HEK293 (cell line): ENCODE results near the gene PIK3CD.

Experiments used
- PRDM10 ChIP-seq: fragments of 450-650 bp; formaldehyde crosslinking; IDR thresholded peaks from 2 replicates; pipeline ENCODE4 v1.5.1; 2016; ENCODE audit warnings: missing biosample characterization, missing genetic modification characterization
- YY1 ChIP-seq: fragments of 450-650 bp; formaldehyde crosslinking; IDR thresholded peaks from 2 replicates; pipeline ENCODE4 v1.5.1; 2018; ENCODE audit warnings: missing biosample characterization, missing genetic modification characterization
- ZBTB21 ChIP-seq: fragments of 450-650 bp; formaldehyde crosslinking; IDR thresholded peaks from 2 replicates; pipeline ENCODE4 v1.5.1; 2017; ENCODE audit warnings: missing biosample characterization, missing genetic modification characterization
- ZNF24 ChIP-seq: fragments of 450-650 bp; formaldehyde crosslinking; IDR thresholded peaks from 2 replicates; pipeline ENCODE4 v1.5.1; 2016; ENCODE audit warnings: missing biosample characterization, missing genetic modification characterization
- ZNF529 ChIP-seq: fragments of 450-650 bp; formaldehyde crosslinking; IDR thresholded peaks from 2 replicates; pipeline ENCODE4 v1.5.1; 2017; ENCODE audit warnings: missing genetic modification characterization, missing biosample characterization; ENCODE audit not compliant: insufficient replicate concordance
- ZNF747 ChIP-seq: fragments of 450-650 bp; formaldehyde crosslinking; IDR thresholded peaks from 2 replicates; pipeline ENCODE4 v1.5.1; 2016; ENCODE audit warnings: missing biosample characterization, missing genetic modification characterization
- TF ChIP-seq, protein P1 (sequence below): fragments of 450-650 bp; formaldehyde crosslinking; IDR thresholded peaks from 2 replicates; pipeline ENCODE4 v1.5.1; 2016; ENCODE audit warnings: missing biosample characterization, missing genetic modification characterization
- TF ChIP-seq, protein P2 (sequence below): fragments of 450-650 bp; formaldehyde crosslinking; IDR thresholded peaks from 2 replicates; pipeline ENCODE4 v1.5.1; 2016; ENCODE audit warnings: missing biosample characterization, missing genetic modification characterization

DNA sequence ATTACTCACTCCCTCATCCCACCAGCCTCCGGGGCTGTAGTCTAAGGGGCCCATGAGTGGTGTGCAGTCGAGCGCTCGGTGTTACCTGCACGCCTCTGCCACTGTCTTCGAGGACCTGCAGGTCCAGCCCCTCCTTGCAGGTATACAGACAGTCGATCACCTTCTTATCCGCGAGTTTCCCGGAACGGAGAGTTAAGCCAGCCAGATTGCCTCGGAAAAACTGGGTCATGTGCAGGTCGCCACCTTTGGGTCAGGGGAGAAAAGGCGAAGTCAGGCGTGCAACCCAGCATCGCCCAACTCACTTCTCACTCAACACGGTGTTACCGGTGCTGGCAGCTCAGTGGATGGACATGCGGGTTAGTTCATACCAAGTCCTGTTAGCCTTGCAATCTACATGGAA is 84.3 kb downstream of the PIK3CD start:
- no peak for TF ChIP-seq ZNF24 (tag by site-specific recombination)
- TF ChIP-seq PRDM10, result no peak
- TF ChIP-seq ZBTB21 (tag by site-specific recombination), result no peak
- TF ChIP-seq, protein P1, sequence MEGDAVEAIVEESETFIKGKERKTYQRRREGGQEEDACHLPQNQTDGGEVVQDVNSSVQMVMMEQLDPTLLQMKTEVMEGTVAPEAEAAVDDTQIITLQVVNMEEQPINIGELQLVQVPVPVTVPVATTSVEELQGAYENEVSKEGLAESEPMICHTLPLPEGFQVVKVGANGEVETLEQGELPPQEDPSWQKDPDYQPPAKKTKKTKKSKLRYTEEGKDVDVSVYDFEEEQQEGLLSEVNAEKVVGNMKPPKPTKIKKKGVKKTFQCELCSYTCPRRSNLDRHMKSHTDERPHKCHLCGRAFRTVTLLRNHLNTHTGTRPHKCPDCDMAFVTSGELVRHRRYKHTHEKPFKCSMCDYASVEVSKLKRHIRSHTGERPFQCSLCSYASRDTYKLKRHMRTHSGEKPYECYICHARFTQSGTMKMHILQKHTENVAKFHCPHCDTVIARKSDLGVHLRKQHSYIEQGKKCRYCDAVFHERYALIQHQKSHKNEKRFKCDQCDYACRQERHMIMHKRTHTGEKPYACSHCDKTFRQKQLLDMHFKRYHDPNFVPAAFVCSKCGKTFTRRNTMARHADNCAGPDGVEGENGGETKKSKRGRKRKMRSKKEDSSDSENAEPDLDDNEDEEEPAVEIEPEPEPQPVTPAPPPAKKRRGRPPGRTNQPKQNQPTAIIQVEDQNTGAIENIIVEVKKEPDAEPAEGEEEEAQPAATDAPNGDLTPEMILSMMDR (tag by site-specific recombination), result no peak
- TF ChIP-seq ZNF747 (tag by site-specific recombination), result no peak
- TF ChIP-seq YY1 (tag by site-specific recombination), result no peak
- TF ChIP-seq, protein P2, sequence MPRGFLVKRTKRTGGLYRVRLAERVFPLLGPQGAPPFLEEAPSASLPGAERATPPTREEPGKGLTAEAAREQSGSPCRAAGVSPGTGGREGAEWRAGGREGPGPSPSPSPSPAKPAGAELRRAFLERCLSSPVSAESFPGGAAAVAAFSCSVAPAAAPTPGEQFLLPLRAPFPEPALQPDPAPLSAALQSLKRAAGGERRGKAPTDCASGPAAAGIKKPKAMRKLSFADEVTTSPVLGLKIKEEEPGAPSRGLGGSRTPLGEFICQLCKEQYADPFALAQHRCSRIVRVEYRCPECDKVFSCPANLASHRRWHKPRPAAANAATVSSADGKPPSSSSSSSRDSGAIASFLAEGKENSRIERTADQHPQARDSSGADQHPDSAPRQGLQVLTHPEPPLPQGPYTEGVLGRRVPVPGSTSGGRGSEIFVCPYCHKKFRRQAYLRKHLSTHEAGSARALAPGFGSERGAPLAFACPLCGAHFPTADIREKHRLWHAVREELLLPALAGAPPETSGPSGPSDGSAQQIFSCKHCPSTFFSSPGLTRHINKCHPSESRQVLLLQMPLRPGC, result no peak
- TF ChIP-seq ZNF529 (tag by site-specific recombination), result no peak
